ENCODE data around the gene OSBPL3.

DNA sequence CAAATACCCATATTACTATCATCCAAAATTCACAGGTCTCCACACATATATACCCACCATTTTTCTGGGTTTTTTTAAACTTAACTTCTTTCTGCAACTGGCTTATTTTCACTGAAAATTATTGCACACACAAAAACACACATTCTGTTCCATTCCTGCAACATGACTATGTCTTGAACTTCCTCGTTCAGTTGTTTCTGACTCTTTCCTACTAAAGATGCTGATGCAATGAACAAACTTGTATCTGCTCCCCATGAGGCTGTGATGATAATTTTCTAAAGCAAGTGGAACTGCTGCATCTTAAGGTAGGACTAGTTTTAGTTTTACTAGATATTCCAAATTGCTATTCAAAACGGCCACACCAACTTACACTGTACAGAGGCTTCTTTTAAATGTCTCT, 77.7 kb downstream of the OSBPL3 start:
- TF ChIP-seq, protein P1, sequence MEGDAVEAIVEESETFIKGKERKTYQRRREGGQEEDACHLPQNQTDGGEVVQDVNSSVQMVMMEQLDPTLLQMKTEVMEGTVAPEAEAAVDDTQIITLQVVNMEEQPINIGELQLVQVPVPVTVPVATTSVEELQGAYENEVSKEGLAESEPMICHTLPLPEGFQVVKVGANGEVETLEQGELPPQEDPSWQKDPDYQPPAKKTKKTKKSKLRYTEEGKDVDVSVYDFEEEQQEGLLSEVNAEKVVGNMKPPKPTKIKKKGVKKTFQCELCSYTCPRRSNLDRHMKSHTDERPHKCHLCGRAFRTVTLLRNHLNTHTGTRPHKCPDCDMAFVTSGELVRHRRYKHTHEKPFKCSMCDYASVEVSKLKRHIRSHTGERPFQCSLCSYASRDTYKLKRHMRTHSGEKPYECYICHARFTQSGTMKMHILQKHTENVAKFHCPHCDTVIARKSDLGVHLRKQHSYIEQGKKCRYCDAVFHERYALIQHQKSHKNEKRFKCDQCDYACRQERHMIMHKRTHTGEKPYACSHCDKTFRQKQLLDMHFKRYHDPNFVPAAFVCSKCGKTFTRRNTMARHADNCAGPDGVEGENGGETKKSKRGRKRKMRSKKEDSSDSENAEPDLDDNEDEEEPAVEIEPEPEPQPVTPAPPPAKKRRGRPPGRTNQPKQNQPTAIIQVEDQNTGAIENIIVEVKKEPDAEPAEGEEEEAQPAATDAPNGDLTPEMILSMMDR (IDR thresholded peaks at IDR 0.05; ENCODE audit: low read length): no peak
- TF ChIP-seq EZH2 (optimal IDR thresholded peaks at IDR 0.05; ENCODE audit: low read depth, low read length): no peak
- TF ChIP-seq EZH2phosphoT487 (IDR thresholded peaks at IDR 0.05; ENCODE audit: low read length): no peak

Measured in MM.1S (cell line).